ENCODE data around the gene STOX1. TPM values are rescaled to one million over a fixed set of nuclear protein-coding genes. Genes with fewer than 3 reads are reported as not detected.

STOX1 gene
- total and polyA plus RNA-seq, 2 of the 13 experiments (the other 11 are each of a cell fraction or from before 2014, with no cell fraction given): 2.5 to 6.0 TPM

DNA sequence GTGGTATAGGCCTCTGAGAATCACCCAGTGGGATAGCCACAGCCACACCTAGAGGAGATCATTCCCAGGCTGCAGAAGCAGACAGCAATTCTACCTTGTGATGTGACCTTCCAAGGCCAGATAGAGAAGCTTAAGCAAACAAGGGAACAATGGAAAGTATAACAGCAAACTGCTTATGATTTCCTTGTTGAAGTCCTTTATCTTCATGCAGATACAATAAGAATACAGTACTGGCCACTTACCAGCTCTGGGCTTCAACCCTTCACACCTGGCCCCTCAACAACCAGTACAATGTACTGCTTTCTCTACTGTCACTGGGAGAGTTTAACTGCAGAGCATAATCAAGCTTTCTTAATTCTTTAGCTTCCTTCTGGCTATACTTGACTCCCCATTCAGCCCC lies 51.2 kb downstream of the STOX1 start:
- in situ Hi-C loops (cut with HindIII; ENCODE audit: extremely low pct_ligation_motif_present, low pct_unique_long_range_greater_than_20kb): no loop called here
- TF ChIP-seq ELF3 (CRISPR knock-in tag; IDR thresholded peaks at IDR 0.05) (peak; percentile 53; the same call in 1 of the 2 replicates), ZNF609 (CRISPR knock-in tag; IDR thresholded peaks at IDR 0.05; ENCODE audit: borderline replicate concordance) (no peak), SALL1 (CRISPR knock-in tag; IDR thresholded peaks at IDR 0.05) (peak; percentile 27; the same call in 1 of the 2 replicates), GATAD2A (CRISPR knock-in tag; IDR thresholded peaks at IDR 0.05) (peak; percentile 48), ZBTB46 (CRISPR knock-in tag; IDR thresholded peaks at IDR 0.05; ENCODE audit: borderline replicate concordance) (no peak), SOX5 (CRISPR knock-in tag; IDR thresholded peaks at IDR 0.05; ENCODE audit: borderline replicate concordance) (peak; percentile 87), ZBTB43 (CRISPR knock-in tag; conservative IDR thresholded peaks at IDR 0.05) (no peak), KAT2B (IDR thresholded peaks at IDR 0.05; ENCODE audit: borderline replicate concordance, low read depth, low read length) (no peak), FOXA1 (IDR thresholded peaks at IDR 0.05) (no peak), FOXA1 (CRISPR knock-in tag; IDR thresholded peaks at IDR 0.05) (peak; percentile 54)
- TF ChIP-seq, protein P1, sequence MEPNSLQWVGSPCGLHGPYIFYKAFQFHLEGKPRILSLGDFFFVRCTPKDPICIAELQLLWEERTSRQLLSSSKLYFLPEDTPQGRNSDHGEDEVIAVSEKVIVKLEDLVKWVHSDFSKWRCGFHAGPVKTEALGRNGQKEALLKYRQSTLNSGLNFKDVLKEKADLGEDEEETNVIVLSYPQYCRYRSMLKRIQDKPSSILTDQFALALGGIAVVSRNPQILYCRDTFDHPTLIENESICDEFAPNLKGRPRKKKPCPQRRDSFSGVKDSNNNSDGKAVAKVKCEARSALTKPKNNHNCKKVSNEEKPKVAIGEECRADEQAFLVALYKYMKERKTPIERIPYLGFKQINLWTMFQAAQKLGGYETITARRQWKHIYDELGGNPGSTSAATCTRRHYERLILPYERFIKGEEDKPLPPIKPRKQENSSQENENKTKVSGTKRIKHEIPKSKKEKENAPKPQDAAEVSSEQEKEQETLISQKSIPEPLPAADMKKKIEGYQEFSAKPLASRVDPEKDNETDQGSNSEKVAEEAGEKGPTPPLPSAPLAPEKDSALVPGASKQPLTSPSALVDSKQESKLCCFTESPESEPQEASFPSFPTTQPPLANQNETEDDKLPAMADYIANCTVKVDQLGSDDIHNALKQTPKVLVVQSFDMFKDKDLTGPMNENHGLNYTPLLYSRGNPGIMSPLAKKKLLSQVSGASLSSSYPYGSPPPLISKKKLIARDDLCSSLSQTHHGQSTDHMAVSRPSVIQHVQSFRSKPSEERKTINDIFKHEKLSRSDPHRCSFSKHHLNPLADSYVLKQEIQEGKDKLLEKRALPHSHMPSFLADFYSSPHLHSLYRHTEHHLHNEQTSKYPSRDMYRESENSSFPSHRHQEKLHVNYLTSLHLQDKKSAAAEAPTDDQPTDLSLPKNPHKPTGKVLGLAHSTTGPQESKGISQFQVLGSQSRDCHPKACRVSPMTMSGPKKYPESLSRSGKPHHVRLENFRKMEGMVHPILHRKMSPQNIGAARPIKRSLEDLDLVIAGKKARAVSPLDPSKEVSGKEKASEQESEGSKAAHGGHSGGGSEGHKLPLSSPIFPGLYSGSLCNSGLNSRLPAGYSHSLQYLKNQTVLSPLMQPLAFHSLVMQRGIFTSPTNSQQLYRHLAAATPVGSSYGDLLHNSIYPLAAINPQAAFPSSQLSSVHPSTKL (CRISPR knock-in tag; IDR thresholded peaks at IDR 0.05): peak; percentile 56
- TF ChIP-seq, protein P2, sequence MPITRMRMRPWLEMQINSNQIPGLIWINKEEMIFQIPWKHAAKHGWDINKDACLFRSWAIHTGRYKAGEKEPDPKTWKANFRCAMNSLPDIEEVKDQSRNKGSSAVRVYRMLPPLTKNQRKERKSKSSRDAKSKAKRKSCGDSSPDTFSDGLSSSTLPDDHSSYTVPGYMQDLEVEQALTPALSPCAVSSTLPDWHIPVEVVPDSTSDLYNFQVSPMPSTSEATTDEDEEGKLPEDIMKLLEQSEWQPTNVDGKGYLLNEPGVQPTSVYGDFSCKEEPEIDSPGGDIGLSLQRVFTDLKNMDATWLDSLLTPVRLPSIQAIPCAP (CRISPR knock-in tag; IDR thresholded peaks at IDR 0.05; ENCODE audit: low read depth): no peak

More for the DNA sequence above, 51.2 kb downstream of the STOX1 start:
- Histone ChIP-seq H3K4me3 (replicated peaks in 1 of 3; ENCODE audit: insufficient read depth in 1 of 3, low read depth in 2 of 3, low read length in 3 of 3) (no peak overlapping the region), H3K4me2 (ENCODE audit: low read depth, low read length) (peak overlapping the region; percentile 3; the same call in 1 of the 2 replicates), H3K9me3 (ENCODE audit: low read length) (no peaks in the 10 kb centered on the region), H3K79me2 (ENCODE audit: insufficient read depth, low read length) (no peaks in the 10 kb centered on the region), H3K27ac (ENCODE audit: extremely low read length, insufficient read depth, low read length) (peak overlapping the region; percentile 91), H2AFZ (ENCODE audit: low read length) (no peak overlapping the region), H4K20me1 (ENCODE audit: insufficient read depth, low read length) (no peaks in the 10 kb centered on the region), H3K27me3 (ENCODE audit: control insufficient read depth in 1 of 2, insufficient read depth in 2 of 2, low read length in 2 of 2) (no peaks in the 10 kb centered on the region), H3K9ac (ENCODE audit: insufficient read depth, low read depth, low read length) (peak overlapping the region; percentile 19; the same call in 1 of the 2 replicates), H3K4me1 (ENCODE audit: insufficient read depth, low read length) (peaks cover 59% of the 10 kb centered on the region), H3K36me3 (replicated peaks in 1 of 2; ENCODE audit: control insufficient read depth in 1 of 2, insufficient read depth in 2 of 2, low read length in 2 of 2) (no peaks in the 10 kb centered on the region; a peak in 1 of 5 replicates)
- no TSS peak for BruUV-seq (replicated peaks)
- FAIRE-seq (no peak), ATAC-seq (peak; percentile 21; the same call in 1 of the 3 replicates), DNase-seq (ENCODE audit: low spot score) (peak; percentile 26)
- intact Hi-C loops (cut with micrococcal nuclease; ENCODE audit: unreplicated experiment): loop anchor here (5.0 kb wide), 1 partner anchor 51 kb away; the partner anchor contains the start of gene STOX1
- ChIA-PET POLR2A (interaction anchor here (1.6 to 2.1 kb wide), 2 partner anchors 23 to 51 kb away, joined by 7 to 10 read pairs; partner anchors contain the start of genes DDX50 and STOX1), CTCF (ENCODE audit: low intra/inter-chr PET ratio, low total read pairs) (no interaction called here)
